GM13977 (cell line): ENCODE measurements around the gene SNCAIP.

Experiments used
- DNase-seq: peaks from one replicate; pipeline ENCODE4 v3.0.0; 2012; ENCODE audit warnings: low spot score
- in situ Hi-C: fragments of 300-500 bp; cut with MboI; formaldehyde crosslinking; loops from one replicate; pipeline ENCODE4 v1.12.0; 2022; ENCODE audit warnings: low sequenced_read_pairs, low pct_unique_long_range_greater_than_20kb, mixed read lengths, inconsistent platforms; ENCODE audit not compliant: unreplicated experiment
- TF ChIP-seq, protein P1 (sequence below): IDR thresholded peaks from 2 replicates; pipeline ENCODE4 v1.5.1; 2012; ENCODE audit warnings: mild to moderate bottlenecking, control low read depth; ENCODE audit not compliant: insufficient read depth; ENCODE audit errors: extremely low read depth, missing control alignments

SNCAIP gene

GRCh38 chr5:122431298-122431697 is 119.3 kb downstream of the SNCAIP start:
- no peak for DNase-seq
- TF ChIP-seq, protein P1, sequence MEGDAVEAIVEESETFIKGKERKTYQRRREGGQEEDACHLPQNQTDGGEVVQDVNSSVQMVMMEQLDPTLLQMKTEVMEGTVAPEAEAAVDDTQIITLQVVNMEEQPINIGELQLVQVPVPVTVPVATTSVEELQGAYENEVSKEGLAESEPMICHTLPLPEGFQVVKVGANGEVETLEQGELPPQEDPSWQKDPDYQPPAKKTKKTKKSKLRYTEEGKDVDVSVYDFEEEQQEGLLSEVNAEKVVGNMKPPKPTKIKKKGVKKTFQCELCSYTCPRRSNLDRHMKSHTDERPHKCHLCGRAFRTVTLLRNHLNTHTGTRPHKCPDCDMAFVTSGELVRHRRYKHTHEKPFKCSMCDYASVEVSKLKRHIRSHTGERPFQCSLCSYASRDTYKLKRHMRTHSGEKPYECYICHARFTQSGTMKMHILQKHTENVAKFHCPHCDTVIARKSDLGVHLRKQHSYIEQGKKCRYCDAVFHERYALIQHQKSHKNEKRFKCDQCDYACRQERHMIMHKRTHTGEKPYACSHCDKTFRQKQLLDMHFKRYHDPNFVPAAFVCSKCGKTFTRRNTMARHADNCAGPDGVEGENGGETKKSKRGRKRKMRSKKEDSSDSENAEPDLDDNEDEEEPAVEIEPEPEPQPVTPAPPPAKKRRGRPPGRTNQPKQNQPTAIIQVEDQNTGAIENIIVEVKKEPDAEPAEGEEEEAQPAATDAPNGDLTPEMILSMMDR = no peak

DNA sequence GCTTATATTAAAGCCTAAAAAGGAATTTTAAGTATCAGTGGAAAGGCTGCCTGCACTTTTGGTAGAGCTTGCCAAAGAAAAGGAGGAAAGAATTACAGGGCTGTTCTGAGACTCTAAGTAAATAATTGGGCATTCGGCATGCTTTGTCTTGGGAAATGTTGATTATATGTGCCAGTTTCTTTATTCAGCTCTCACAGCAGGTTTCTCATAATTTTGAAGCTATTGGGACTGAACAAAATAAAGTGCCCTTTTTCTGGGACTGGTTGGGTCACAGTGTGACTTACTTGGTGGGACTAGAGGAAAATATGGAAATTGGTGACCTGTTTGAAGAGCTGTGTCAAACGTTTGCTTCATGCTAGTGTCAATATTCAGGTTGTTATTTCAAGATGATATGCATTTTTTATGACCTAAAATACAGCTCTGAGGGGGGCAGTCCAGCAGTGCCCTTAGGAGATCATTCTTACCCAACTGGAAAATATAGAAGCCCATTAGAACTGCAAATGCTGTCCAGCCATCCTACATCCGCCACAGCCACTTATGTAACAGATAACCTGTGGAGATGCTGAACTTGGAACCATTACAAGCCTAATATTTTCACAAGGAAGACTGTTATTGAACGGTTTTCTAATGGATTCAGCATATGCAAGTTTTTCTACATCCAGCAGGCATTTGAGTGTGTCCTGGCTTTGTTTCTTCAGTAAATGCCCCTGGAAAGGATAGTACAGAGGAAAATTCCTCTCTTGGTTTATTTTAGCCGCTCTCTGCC is 122.4 kb downstream of the SNCAIP start:
- DNase-seq = no peak
- TF ChIP-seq, protein P1 = no peak
- in situ Hi-C loops = no loop called here

More at GRCh38 chr5:122431298-122431697, 119.3 kb downstream of the SNCAIP start:
- in situ Hi-C loops = no loop called here

GRCh38 chr5:122435234-122435633 is 123.2 kb downstream of the SNCAIP start:
- TF ChIP-seq, protein P1 = no peak
- no peak for DNase-seq
- in situ Hi-C loops = no loop called here

DNA sequence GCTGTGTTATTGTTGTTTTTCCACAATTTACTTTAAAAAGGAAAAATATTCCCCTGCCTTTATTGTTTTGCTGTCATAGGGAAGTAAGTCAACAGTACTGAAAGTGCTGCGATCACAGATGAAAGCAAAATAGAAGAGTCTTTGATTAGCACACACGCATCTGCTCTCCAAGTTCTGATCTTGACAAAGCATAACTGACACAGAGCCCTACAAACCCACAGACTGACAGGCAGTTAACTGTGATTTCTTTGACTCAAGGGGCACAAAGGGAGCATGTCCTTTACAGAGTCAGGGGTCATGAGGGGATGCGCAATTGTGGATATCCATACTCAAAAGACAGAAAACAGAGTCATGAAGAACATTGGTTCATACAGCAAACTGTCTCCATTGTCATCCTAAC is 123.7 kb downstream of the SNCAIP start:
- no peak for DNase-seq
- TF ChIP-seq, protein P1 = no peak
- in situ Hi-C loops = no loop called here

GRCh38 chr5:122436615-122437014 is 124.6 kb downstream of the SNCAIP start:
- no peak for DNase-seq
- in situ Hi-C loops = no loop called here
- TF ChIP-seq, protein P1 = no peak

GRCh38 chr5:122439645-122440044 is 127.6 kb downstream of the SNCAIP start:
- TF ChIP-seq, protein P1 = no peak
- in situ Hi-C loops = no loop called here
- DNase-seq = no peak

- no peak for DNase-seq
- TF ChIP-seq, protein P1 = no peak
- in situ Hi-C loops = no loop called here
Observed at GRCh38 chr5:122442938-122443337, 130.9 kb downstream of the SNCAIP start.
